ENCODE measurements around the gene ZMAT5. TPM values are rescaled to one million over a fixed set of nuclear protein-coding genes. Genes with fewer than 3 reads are reported as not detected.

The ZMAT5 gene
- total RNA-seq, 2 donors from 2014 or later, result 11.9 to 14.3 TPM

- intact Hi-C loops (cut with DNase I), result no loop called here
- H3K27me3 ChIP-seq, result no peaks in the 10 kb centered on the region
- no peak for DNase-seq
- H3K9ac ChIP-seq (ENCODE audit: low read depth in 2 of 2, low read length in 2 of 2), result no peak overlapping the region
- H3K4me1 ChIP-seq, result no peaks in the 10 kb centered on the region
- TF ChIP-seq CTCF (IDR thresholded peaks at IDR 0.05), result no peak
- H3K36me3 ChIP-seq, result no peaks in the 10 kb centered on the region
- H3K9me3 ChIP-seq, result no peaks in the 10 kb centered on the region
- no peak overlapping the region for H3K27ac ChIP-seq
- H3K4me3 ChIP-seq, result no peak overlapping the region
Observed at GRCh38 chr22:29762263-29762662, 4.5 kb downstream of the ZMAT5 start.

GRCh38 chr22:29758959-29759358 lies 7.8 kb downstream of the ZMAT5 start:
- Histone ChIP-seq H3K9me3 (no peaks in the 10 kb centered on the region), H3K36me3 (no peaks in the 10 kb centered on the region), H3K4me1 (no peaks in the 10 kb centered on the region), H3K27me3 (no peaks in the 10 kb centered on the region), H3K9ac (ENCODE audit: low read depth in 2 of 2, low read length in 2 of 2) (no peak overlapping the region), H3K4me3 (no peak overlapping the region), H3K27ac (no peak overlapping the region)
- no peak for DNase-seq
- no peak for TF ChIP-seq CTCF (IDR thresholded peaks at IDR 0.05)
- intact Hi-C loops (cut with DNase I), result no loop called here

- Histone ChIP-seq H3K27me3 (no peaks in the 10 kb centered on the region), H3K27ac (no peak overlapping the region), H3K4me1 (no peaks in the 10 kb centered on the region), H3K9me3 (no peaks in the 10 kb centered on the region), H3K9ac (ENCODE audit: low read depth in 2 of 2, low read length in 2 of 2) (no peak overlapping the region), H3K36me3 (no peaks in the 10 kb centered on the region), H3K4me3 (no peak overlapping the region)
- no peak for DNase-seq
- intact Hi-C loops (cut with DNase I), result no loop called here
- TF ChIP-seq CTCF (IDR thresholded peaks at IDR 0.05), result no peak
Observed at GRCh38 chr22:29758068-29758622, 8.7 kb downstream of the ZMAT5 start.

- DNase-seq, result no peak
- Histone ChIP-seq H3K9me3 (no peaks in the 10 kb centered on the region), H3K9ac (ENCODE audit: low read depth in 2 of 2, low read length in 2 of 2) (no peak overlapping the region), H3K36me3 (no peaks in the 10 kb centered on the region), H3K27ac (no peak overlapping the region), H3K4me3 (no peak overlapping the region), H3K4me1 (no peaks in the 10 kb centered on the region), H3K27me3 (no peaks in the 10 kb centered on the region)
- intact Hi-C loops (cut with DNase I), result no loop called here
- no peak for TF ChIP-seq CTCF (IDR thresholded peaks at IDR 0.05)
Observed at GRCh38 chr22:29757096-29757495, 9.7 kb downstream of the ZMAT5 start.

- TF ChIP-seq CTCF (IDR thresholded peaks at IDR 0.05), result no peak
- Histone ChIP-seq H3K4me3 (no peak overlapping the region), H3K9me3 (no peaks in the 10 kb centered on the region), H3K27ac (no peak overlapping the region), H3K9ac (ENCODE audit: low read depth in 2 of 2, low read length in 2 of 2) (no peak overlapping the region), H3K36me3 (no peaks in the 10 kb centered on the region), H3K4me1 (no peaks in the 10 kb centered on the region), H3K27me3 (no peaks in the 10 kb centered on the region)
- DNase-seq, result no peak
- intact Hi-C loops (cut with DNase I), result no loop called here
Observed at GRCh38 chr22:29756341-29756740, 10.5 kb downstream of the ZMAT5 start.

Data from colonic mucosa (tissue), 4 donors.